ENCODE results near the gene KLK14. TPM values are rescaled to one million over a fixed set of nuclear protein-coding genes. Genes with fewer than 3 reads are reported as not detected.

The KLK14 gene
- polyA plus RNA-seq, 2 of the 4 experiments (the other 2 are of a cell fraction), result 0.14 to 0.44 TPM

- TF ChIP-seq MAZ (IDR thresholded peaks at IDR 0.05; ENCODE audit: borderline replicate concordance, low read depth, low read length) (no peak), PBX3 (IDR thresholded peaks at IDR 0.05) (no peak)
Observed at GRCh38 chr19:51120160-51120559, 37.5 kb upstream of the KLK14 start (continued).

- Histone ChIP-seq H3K4me2 (no peak overlapping the region), H3K9me3 (no peaks in the 10 kb centered on the region), H3K27ac (no peak overlapping the region), H3K4me3 (no peak overlapping the region), H3K4me1 (no peaks in the 10 kb centered on the region)
- TF ChIP-seq POLR2A (IDR thresholded peaks at IDR 0.05; ENCODE audit: low read length), result no peak
- no peak for TF ChIP-seq RAD21 (conservative IDR thresholded peaks at IDR 0.05 in 1 of 2, IDR thresholded peaks at IDR 0.05 in 1 of 2)
- TF ChIP-seq KDM5A (IDR thresholded peaks at IDR 0.05), result no peak
- no peak for TF ChIP-seq ELK1 (IDR thresholded peaks at IDR 0.05; ENCODE audit: low read depth, low read length)
- TF ChIP-seq HOXB5 (CRISPR knock-in tag; IDR thresholded peaks at IDR 0.05), result no peak
- no peak for TF ChIP-seq EHMT2 (IDR thresholded peaks at IDR 0.05; ENCODE audit: low read depth)
- no peak for TF ChIP-seq JUN (IDR thresholded peaks at IDR 0.05)
- no peak for TF ChIP-seq CHD2 (IDR thresholded peaks at IDR 0.05; ENCODE audit: low read length, partially characterized antibody)
- TF ChIP-seq TFCP2L1 (CRISPR knock-in tag; IDR thresholded peaks at IDR 0.05), result no peak
- TF ChIP-seq RCOR1 (IDR thresholded peaks at IDR 0.05; ENCODE audit: low read depth, low read length), result no peak
- TF ChIP-seq HMGXB4 (CRISPR knock-in tag; IDR thresholded peaks at IDR 0.05; ENCODE audit: borderline replicate concordance), result no peak
- TF ChIP-seq MAFK (IDR thresholded peaks at IDR 0.05; ENCODE audit: partially characterized antibody), result no peak
- no peak for TF ChIP-seq RARB (CRISPR knock-in tag; IDR thresholded peaks at IDR 0.05)
- TF ChIP-seq PBX3 (IDR thresholded peaks at IDR 0.05), result no peak
- TF ChIP-seq BCL3 (IDR thresholded peaks at IDR 0.05), result no peak
- CTCF ChIA-PET, result interaction anchor here (1.0 to 2.0 kb wide), 3 partner anchors 10 to 25 kb away, joined by 3 to 8 read pairs (median 4); no protein-coding TSS in a partner anchor
- DNase-seq (ENCODE audit: low read depth in 1 of 2, low spot score in 1 of 2), result no peak
- FAIRE-seq, result no peak
- POLR2A ChIA-PET, result no interaction called here
- 67% methylated on average over 6 of the region's 6 CpGs for WGBS (ENCODE audit: missing lambda C conversion rate)
- ATAC-seq, result no peak
Observed at GRCh38 chr19:51119611-51120010, 36.9 kb upstream of the KLK14 start.

- FAIRE-seq (no peak), DNase-seq (ENCODE audit: low read depth in 1 of 2, low spot score in 1 of 2) (no peak), ATAC-seq (no peak; a peak in 1 of 6 replicates)
- no peak for TF ChIP-seq FOSB (CRISPR knock-in tag; IDR thresholded peaks at IDR 0.05)
- no peak for TF ChIP-seq ZFP36 (IDR thresholded peaks at IDR 0.05; ENCODE audit: borderline replicate concordance, partially characterized antibody)
- no peak for TF ChIP-seq HOXB5 (CRISPR knock-in tag; IDR thresholded peaks at IDR 0.05)
- H3K4me1 ChIP-seq, result no peaks in the 10 kb centered on the region
- ChIA-PET CTCF (interaction anchor here (0.6 kb wide), 1 partner anchor 19 kb away, joined by 3 read pairs; no protein-coding TSS in a partner anchor), POLR2A (no interaction called here)
- WGBS (ENCODE audit: missing lambda C conversion rate), result 10% methylated on average over 4 of the region's 4 CpGs
- H3K9me3 ChIP-seq, result no peaks in the 10 kb centered on the region
- no peak overlapping the region for H3K4me2 ChIP-seq
- H3K4me3 ChIP-seq, result no peak overlapping the region
- H3K27ac ChIP-seq, result no peak overlapping the region
Observed at GRCh38 chr19:51119101-51119500, 36.4 kb upstream of the KLK14 start.

Measured in A549 (cell line).